K562 (cell line): ENCODE measurements around the gene LYPD5. TPM values are rescaled to one million over a fixed set of nuclear protein-coding genes. Genes with fewer than 3 reads are reported as not detected.

Source experiments
- CHD1 ChIP-seq: fragments of 200-600 bp; sonication (generic); IDR thresholded peaks from one replicate; pipeline ENCODE4 v1.6.1; 2012; ENCODE audit warnings: mild to moderate bottlenecking, moderate library complexity, low read length, inconsistent platforms
- CREB1 ChIP-seq, 2 experiments: sonication (generic) in 1 of 2; formaldehyde crosslinking in 1 of 2; IDR thresholded peaks; 2 replicates each; pipeline versions ENCODE4 v1.6.1 to v1.8.0; 2012 to 2022; ENCODE audit warnings: inconsistent platforms in 1 of 2, mild to moderate bottlenecking in 1 of 2, missing genetic modification reagents in 1 of 2, moderate library complexity in 1 of 2
- CREBBP ChIP-seq: IDR thresholded peaks from one replicate; pipeline ENCODE4 v1.6.1; 2012; ENCODE audit warnings: low read depth, mild to moderate bottlenecking, control low read depth, inconsistent platforms, low read length
- CTCFL ChIP-seq: IDR thresholded peaks from 2 replicates; pipeline ENCODE4 v1.6.1; 2011; ENCODE audit warnings: borderline replicate concordance, low read depth, mild to moderate bottlenecking, moderate library complexity, low read length; ENCODE audit not compliant: insufficient read depth, poor library complexity, severe bottlenecking
- E2F4 ChIP-seq: sonication (generic); formaldehyde crosslinking; IDR thresholded peaks from 2 replicates; pipeline ENCODE4 v1.8.0; 2022; ENCODE audit warnings: mild to moderate bottlenecking, low read depth, missing genetic modification reagents
- LEF1 ChIP-seq: fragments of 450-650 bp; IDR thresholded peaks from 2 replicates; pipeline ENCODE4 v1.6.1; 2016; ENCODE audit warnings: mild to moderate bottlenecking
- MAZ ChIP-seq, 2 experiments: fragments of 450-650 bp in 1 of 2; sonication (generic) in 1 of 2; formaldehyde crosslinking; IDR thresholded peaks in 1 of 2; conservative IDR thresholded peaks in 1 of 2; 2 replicates each; pipeline versions ENCODE4 v1.4.0 to v1.5.0; 2020; ENCODE audit warnings: mild to moderate bottlenecking in 1 of 2, missing genetic modification reagents in 1 of 2
- NFRKB ChIP-seq: fragments of 450-650 bp; IDR thresholded peaks from 2 replicates; pipeline ENCODE4 v1.6.1; 2016; ENCODE audit warnings: low read depth
- POLR2AphosphoS2 ChIP-seq: IDR thresholded peaks from 2 replicates; pipeline ENCODE4 v1.6.1; 2012; ENCODE audit warnings: low read length, improper control_type of control experiment
- SAP30 ChIP-seq: fragments of 200-600 bp; sonication (generic); IDR thresholded peaks from 2 replicates; pipeline ENCODE4 v1.6.1; 2012; ENCODE audit warnings: borderline replicate concordance, low read depth, mild to moderate bottlenecking, moderate library complexity, low read length, control low read depth, inconsistent platforms; ENCODE audit not compliant: insufficient read depth, poor library complexity, severe bottlenecking
- SMARCE1 ChIP-seq: fragments of 450-650 bp; IDR thresholded peaks from 2 replicates; pipeline ENCODE4 v1.7.1; 2016; ENCODE audit warnings: mild to moderate bottlenecking
- TAF15 ChIP-seq: fragments of 200-400 bp; formaldehyde crosslinking; IDR thresholded peaks from 2 replicates; pipeline ENCODE4 v1.6.1; 2017; ENCODE audit warnings: mild to moderate bottlenecking, low read depth, low read length, moderate library complexity
- TBL1XR1 ChIP-seq, 2 experiments: IDR thresholded peaks; 2 replicates each; pipeline ENCODE4 v1.6.1; 2012; ENCODE audit warnings: improper control_type of control experiment in 2 of 2, low read length in 2 of 2, mild to moderate bottlenecking in 1 of 2
- TEAD4 ChIP-seq, 2 experiments: sonication (generic) in 1 of 2; formaldehyde crosslinking in 1 of 2; IDR thresholded peaks; 2 replicates each; pipeline versions ENCODE4 v1.6.1 to v1.8.0; 2012 to 2022; ENCODE audit warnings: borderline replicate concordance in 1 of 2, inconsistent platforms in 1 of 2, low read length in 1 of 2, mild to moderate bottlenecking in 1 of 2, missing genetic modification reagents in 1 of 2
- ZKSCAN1 ChIP-seq: fragments of 150-350 bp; IDR thresholded peaks from 2 replicates; pipeline ENCODE4 v1.6.1; 2016; ENCODE audit warnings: low read depth, low read length
- ZNF263 ChIP-seq: sonication (generic); formaldehyde crosslinking; IDR thresholded peaks from 2 replicates; pipeline ENCODE4 v1.8.0; 2022; ENCODE audit warnings: mild to moderate bottlenecking, missing genetic modification reagents, borderline replicate concordance
- polyA plus RNA-seq, 8 experiments: library from polyadenylated mRNA; depleted of rRNA in 4 of 8; stranded (reverse) in 5 of 8; unstranded in 3 of 8; fragments of >200 nt; fragmentation: Nextera tagmentation in 2 of 8; fragmentation: Illumina TruSeq in 1 of 8; extraction: Ambion mirVana in 2 of 8; extraction: Trizol in 1 of 8; gene quantifications; 2 replicates each; pipeline versions ENCODE4 v1.2.1 to v1.2.3, GENCODE V29; 2011 to 2014; ENCODE audit warnings: inconsistent platforms in 1 of 8, missing spikeins in 1 of 8
- total RNA-seq, 7 experiments: library from RNA; depleted of rRNA in 6 of 7; stranded (reverse); fragments of >200 nt in 6 of 7; fragmentation: Illumina TruSeq in 2 of 7; extraction: Trizol in 2 of 7; gene quantifications; 2 replicates each; pipeline versions ENCODE4 v1.2.1 to v1.2.3, GENCODE V29; 2011 to 2021; ENCODE audit warnings: low replicate concordance in 1 of 7

The LYPD5 gene
- total and polyA plus RNA-seq, 9 of the 15 experiments (the other 6 are each of a cell fraction or from before 2014, with no cell fraction given): 0.03 to 0.22 (median 0.10) TPM; not detected in 3

- TF ChIP-seq MAZ (CRISPR knock-in tag; conservative IDR thresholded peaks at IDR 0.05 in 1 of 2, IDR thresholded peaks at IDR 0.05 in 1 of 2): peak in 1 of 2 experiments; percentile 50; a peak in 1 of 4 replicates
- TF ChIP-seq TEAD4 (IDR thresholded peaks at IDR 0.05; ENCODE audit: low read length): no peak; the same call in 1 of the 2 replicates
- no peak for TF ChIP-seq TEAD4 (CRISPR knock-in tag; IDR thresholded peaks at IDR 0.05; ENCODE audit: borderline replicate concordance)
- peak; percentile 50; the same call in 1 of the 2 replicates for TF ChIP-seq LEF1
- TF ChIP-seq CREBBP: no peak
- TF ChIP-seq SAP30: peak; percentile 14
- TF ChIP-seq ZKSCAN1: no peak
- no peak for TF ChIP-seq CREB1 (IDR thresholded peaks at IDR 0.05)
- no peak for TF ChIP-seq CREB1 (CRISPR knock-in tag; IDR thresholded peaks at IDR 0.05)
- 0 out of 2 replicates have a peak, but pooled peaks have one; percentile 85 for TF ChIP-seq ZNF263
- peak; percentile 70; the same call in 1 of the 2 replicates for TF ChIP-seq NFRKB
- TF ChIP-seq TBL1XR1 (IDR thresholded peaks at IDR 0.05; ENCODE audit: low read length in 2 of 2): no peak
- TF ChIP-seq TAF15: no peak
- TF ChIP-seq SMARCE1: 0 out of 2 replicates have a peak, but pooled peaks have one; percentile 27
- no peak for TF ChIP-seq E2F4 (CRISPR knock-in tag)
- TF ChIP-seq CTCFL: peak; percentile 48
- peak; percentile 65 for TF ChIP-seq CHD1
- TF ChIP-seq POLR2AphosphoS2: no peak
Observed at GRCh38 chr19:43779820-43780219, 22.4 kb downstream of the LYPD5 start (continued).
